Thoracic aorta (tissue), 2 donors: ENCODE measurements around the gene SERPINB6. TPM values are rescaled to one million over a fixed set of nuclear protein-coding genes. Genes with fewer than 3 reads are reported as not detected.
A peak's percentile ranks its signal among the peaks of the same experiment; 100 is the strongest.
"Not testable (repeated sequence)": the region's sequence is repeated elsewhere in the genome, so short reads cannot be mapped to it uniquely, and the experiment has no call there.

ENCODE experiments used
- ATAC-seq: fragments of 150-250 bp; one replicate; pipeline ENCODE4 v1.8.0; 2017; ENCODE audit warnings: low read depth; ENCODE audit not compliant: insufficient number of reproducible peaks, low FRiP score
- DNase-seq: peaks from one replicate; pipeline ENCODE4 v3.0.0-alpha.2; 2020; ENCODE audit warnings: low spot score
- H3K27ac ChIP-seq, 2 donors: fragments of 200-600 bp; sonication (generic); 1 replicate in 1 of 2; 2 replicates in 1 of 2; pipeline ENCODE4 v1.5.1; 2016; ENCODE audit warnings: mild to moderate bottlenecking in 2 of 2, moderate library complexity in 2 of 2
- H3K27me3 ChIP-seq: fragments of 200-600 bp; sonication (generic); replicated peaks from 2 replicates; pipeline ENCODE4 v1.6.0; 2016; ENCODE audit warnings: mild to moderate bottlenecking; ENCODE audit not compliant: insufficient read depth
- H3K36me3 ChIP-seq: fragments of 200-600 bp; sonication (generic); one replicate; pipeline ENCODE4 v1.5.1; 2016
- H3K4me1 ChIP-seq, 2 donors: fragments of 200-600 bp; sonication (generic); 1 replicate in 1 of 2; 2 replicates in 1 of 2; pipeline versions ENCODE4 v1.5.1 to v1.6.0; 2016; ENCODE audit warnings: low read depth in 2 of 2, mild to moderate bottlenecking in 1 of 2; ENCODE audit not compliant: control insufficient read depth in 1 of 2
- H3K4me3 ChIP-seq: fragments of 200-600 bp; sonication (generic); 2 replicates; pipeline ENCODE4 v1.5.1; 2016; ENCODE audit warnings: mild to moderate bottlenecking
- H3K9me3 ChIP-seq: fragments of 200-600 bp; sonication (generic); 2 replicates; pipeline ENCODE4 v1.5.1; 2016
- CTCF ChIP-seq: fragments of 200-600 bp; sonication (generic); IDR thresholded peaks from one replicate; pipeline ENCODE4 v1.5.1; 2019; ENCODE audit warnings: antibody characterized with exemption
- total RNA-seq, 2 donors: library from RNA; depleted of rRNA; stranded (reverse); fragments of >200 nt; gene quantifications; one replicate each; pipeline versions ENCODE4 v1.1.0 to v1.2.3, GENCODE V29; 2016

Gene SERPINB6
- total RNA-seq, 2 donors from 2014 or later, result 161 to 180 TPM

- Histone ChIP-seq H3K4me3 (no peak overlapping the region), H3K4me1 (peaks cover 12 to 13% of the 10 kb centered on the region in 2 donors), H3K9me3 (peaks cover 2% of the 10 kb centered on the region), H3K27me3 (no peaks in the 10 kb centered on the region), H3K27ac (no peak overlapping the region), H3K36me3 (peaks cover 44% of the 10 kb centered on the region)
- no peak for TF ChIP-seq CTCF
- no peak for ATAC-seq
- DNase-seq, result no peak
Observed at GRCh38 chr6:3005874-3006273, 34.5 kb upstream of the SERPINB6 start.

- DNase-seq, result no peak
- ATAC-seq, result no peak
- TF ChIP-seq CTCF, result no peak
Observed at GRCh38 chr6:3005077-3005476, 33.7 kb upstream of the SERPINB6 start.

GRCh38 chr6:3003226-3003625 is 31.9 kb upstream of the SERPINB6 start:
- ATAC-seq, DNase-seq, H3K27me3 ChIP-seq, H3K27ac ChIP-seq, H3K4me3 ChIP-seq, H3K9me3 ChIP-seq: not testable (repeated sequence)
- Histone ChIP-seq H3K4me1 (peaks cover 26 to 30% of the 10 kb centered on the region in 2 donors), H3K36me3 (peaks cover 28% of the 10 kb centered on the region)

More at GRCh38 chr6:3005077-3005476, 33.7 kb upstream of the SERPINB6 start:
- peaks cover 18 to 20% of the 10 kb centered on the region in 2 donors for H3K4me1 ChIP-seq
- H3K9me3 ChIP-seq, result no peaks in the 10 kb centered on the region
- peaks cover 36% of the 10 kb centered on the region for H3K36me3 ChIP-seq
- no peak overlapping the region for H3K27ac ChIP-seq
- H3K4me3 ChIP-seq, result no peak overlapping the region
- H3K27me3 ChIP-seq, result no peaks in the 10 kb centered on the region

GRCh38 chr6:3001773-3002293 is 30.5 kb upstream of the SERPINB6 start:
- Histone ChIP-seq H3K27ac (peak overlapping the region in 1 of 2 donors; percentile 6), H3K9me3 (no peaks in the 10 kb centered on the region), H3K27me3 (no peaks in the 10 kb centered on the region), H3K4me1 (peaks cover 26 to 30% of the 10 kb centered on the region in 2 donors), H3K36me3 (peaks cover 22% of the 10 kb centered on the region), H3K4me3 (no peak overlapping the region)
- ATAC-seq, result peak; percentile 54
- peak; percentile 62 for TF ChIP-seq CTCF
- DNase-seq, result no peak

GRCh38 chr6:3001146-3001772 is 29.9 kb upstream of the SERPINB6 start:
- Histone ChIP-seq H3K36me3 (peaks cover 16% of the 10 kb centered on the region), H3K4me1 (peaks cover 26 to 30% of the 10 kb centered on the region in 2 donors), H3K27ac (peak overlapping the region; percentile 6 to 34), H3K4me3 (no peak overlapping the region), H3K27me3 (no peaks in the 10 kb centered on the region), H3K9me3 (no peaks in the 10 kb centered on the region)
- no peak for DNase-seq
- TF ChIP-seq CTCF, result no peak
- ATAC-seq, result no peak
